Neural crest cell (in vitro differentiated cells): ENCODE results near the gene NUP62. TPM values are rescaled to one million over a fixed set of nuclear protein-coding genes. Genes with fewer than 3 reads are reported as not detected.
"Not testable (repeated sequence)": the region's sequence is repeated elsewhere in the genome, so short reads cannot be mapped to it uniquely, and the experiment has no call there.

Source experiments
- DNase-seq: peaks from one replicate; pipeline ENCODE4 v3.0.0; 2021; ENCODE audit warnings: low read depth, mixed read lengths, low spot score
- H3K27ac Mint-ChIP-seq: one replicate; pipeline ENCODE4 v1.8.0; 2021; ENCODE audit warnings: mild to moderate bottlenecking, mixed read lengths; ENCODE audit not compliant: unreplicated experiment
- H3K27me3 Mint-ChIP-seq: 2 replicates; pipeline ENCODE4 v1.8.0; 2021; ENCODE audit warnings: low read depth, mild to moderate bottlenecking, mixed read lengths
- H3K36me3 Mint-ChIP-seq: 2 replicates; pipeline ENCODE4 v1.8.0; 2021; ENCODE audit warnings: low read depth, mild to moderate bottlenecking, mixed read lengths
- H3K4me1 Mint-ChIP-seq: 2 replicates; pipeline ENCODE4 v1.8.0; 2021; ENCODE audit warnings: mixed read lengths
- H3K4me3 Mint-ChIP-seq: one replicate; pipeline ENCODE4 v1.8.0; 2021; ENCODE audit warnings: mild to moderate bottlenecking, mixed read lengths
- H3K9me3 Mint-ChIP-seq: 2 replicates; pipeline ENCODE4 v1.8.0; 2021; ENCODE audit warnings: mixed read lengths
- CTCF ChIP-seq: fragments of 200-600 bp; sonication (generic); conservative IDR thresholded peaks from 2 replicates; pipeline ENCODE4 v1.5.0; 2021; ENCODE audit warnings: antibody characterized with exemption, mild to moderate bottlenecking
- total RNA-seq: library from RNA; stranded (reverse); gene quantifications from 2 replicates; pipeline ENCODE4 v1.2.1, GENCODE V29; 2021

The NUP62 gene
- total RNA-seq, 1 donor from 2014 or later = 127 TPM

- not testable (repeated sequence) for H3K9me3 Mint-ChIP-seq, H3K27ac Mint-ChIP-seq, H3K27me3 Mint-ChIP-seq, H3K36me3 Mint-ChIP-seq, H3K4me3 Mint-ChIP-seq, DNase-seq
- peaks cover 12% of the 10 kb centered on the region for H3K4me1 Mint-ChIP-seq
Measured at GRCh38 chr19:49958144-49958543, 28.8 kb upstream of the NUP62 start.

- peaks cover 12% of the 10 kb centered on the region for H3K4me1 Mint-ChIP-seq
- TF ChIP-seq CTCF = no peak
- no peaks in the 10 kb centered on the region for H3K9me3 Mint-ChIP-seq
- H3K27ac Mint-ChIP-seq = no peak overlapping the region
- H3K4me3 Mint-ChIP-seq = no peak overlapping the region
- peaks cover 3% of the 10 kb centered on the region for H3K27me3 Mint-ChIP-seq
- no peak for DNase-seq
- no peaks in the 10 kb centered on the region for H3K36me3 Mint-ChIP-seq
Measured at GRCh38 chr19:49957262-49957915, 28.1 kb upstream of the NUP62 start.

- no peak for DNase-seq
- H3K27ac Mint-ChIP-seq = no peak overlapping the region
- H3K4me3 Mint-ChIP-seq = no peak overlapping the region
- peaks cover 3% of the 10 kb centered on the region for H3K27me3 Mint-ChIP-seq
- peaks cover 12% of the 10 kb centered on the region for H3K4me1 Mint-ChIP-seq
- no peaks in the 10 kb centered on the region for H3K36me3 Mint-ChIP-seq
- no peaks in the 10 kb centered on the region for H3K9me3 Mint-ChIP-seq
- no peak for TF ChIP-seq CTCF
Measured at GRCh38 chr19:49956115-49956495, 26.8 kb upstream of the NUP62 start.

- H3K9me3 Mint-ChIP-seq = no peaks in the 10 kb centered on the region
- H3K4me1 Mint-ChIP-seq = peaks cover 20% of the 10 kb centered on the region
- H3K4me3 Mint-ChIP-seq = no peak overlapping the region
- TF ChIP-seq CTCF = no peak
- H3K27me3 Mint-ChIP-seq = peaks cover 3% of the 10 kb centered on the region
- H3K27ac Mint-ChIP-seq = no peak overlapping the region
- no peaks in the 10 kb centered on the region for H3K36me3 Mint-ChIP-seq
- DNase-seq = no peak
Measured at GRCh38 chr19:49954933-49955332, 25.6 kb upstream of the NUP62 start.

- Mint-ChIP-seq H3K9me3 (no peaks in the 10 kb centered on the region), H3K27me3 (peaks cover 3% of the 10 kb centered on the region), H3K4me3 (no peak overlapping the region), H3K36me3 (no peaks in the 10 kb centered on the region), H3K4me1 (peaks cover 23% of the 10 kb centered on the region), H3K27ac (no peak overlapping the region)
- no peak for DNase-seq
- TF ChIP-seq CTCF = no peak
Measured at GRCh38 chr19:49954092-49954829, 25.0 kb upstream of the NUP62 start.

GRCh38 chr19:49953416-49953815 lies 24.1 kb upstream of the NUP62 start:
- no peak overlapping the region for H3K4me3 Mint-ChIP-seq
- no peaks in the 10 kb centered on the region for H3K9me3 Mint-ChIP-seq
- H3K4me1 Mint-ChIP-seq = peaks cover 23% of the 10 kb centered on the region
- H3K27ac Mint-ChIP-seq = no peak overlapping the region
- no peaks in the 10 kb centered on the region for H3K36me3 Mint-ChIP-seq
- peaks cover 3% of the 10 kb centered on the region for H3K27me3 Mint-ChIP-seq
- no peak for DNase-seq
- TF ChIP-seq CTCF = no peak
